CD4-positive, alpha-beta memory T cell (primary cell): Measurements from ENCODE around the gene SKP2. TPM values are rescaled to one million over a fixed set of nuclear protein-coding genes. Genes with fewer than 3 reads are reported as not detected.
A peak's percentile ranks its signal among the peaks of the same experiment; 100 is the strongest.

ENCODE experiments used
- CTCF ChIA-PET: fragments of 350-600 bp; sonication (Branson Sonifier 250); formaldehyde crosslinking; loops from one replicate; lab custom pipeline; 2021; ENCODE audit warnings: inconsistent platforms; ENCODE audit not compliant: partially characterized antibody; lab: Charles Lee
- POLR2A ChIA-PET: fragments of 350-600 bp; sonication (Branson Sonifier 250); formaldehyde crosslinking; loops from one replicate; lab custom pipeline; 2021; ENCODE audit not compliant: partially characterized antibody; lab: Charles Lee
- DNase-seq, 5 donors: peaks; one replicate each; pipeline versions ENCODE4 v3.0.0 to v3.0.0-alpha.2; 2020 to 2022; ENCODE audit warnings: mixed read lengths in 1 of 5
- H3K27ac ChIP-seq: one replicate; pipeline ENCODE4 v1.7.0; 2013; ENCODE audit warnings: low read depth, low read length
- H3K27me3 ChIP-seq: 2 replicates; pipeline ENCODE4 v1.7.0; 2013; ENCODE audit warnings: mild to moderate bottlenecking, low read length, moderate library complexity; ENCODE audit not compliant: insufficient read depth
- H3K36me3 ChIP-seq: 2 replicates; pipeline ENCODE4 v1.7.0; 2013; ENCODE audit warnings: mild to moderate bottlenecking, low read length, moderate library complexity; ENCODE audit not compliant: insufficient read depth
- H3K4me1 ChIP-seq: 2 replicates; pipeline ENCODE4 v1.7.0; 2013; ENCODE audit warnings: mild to moderate bottlenecking, low read length, moderate library complexity; ENCODE audit not compliant: insufficient read depth
- H3K4me3 ChIP-seq, 2 donors: one replicate each; pipeline ENCODE4 v1.7.0; 2013; ENCODE audit warnings: low read length in 2 of 2, mild to moderate bottlenecking in 1 of 2
- H3K9me3 ChIP-seq, 2 donors: one replicate each; pipeline ENCODE4 v1.7.0; 2013; ENCODE audit warnings: low read length in 2 of 2, control low read depth in 1 of 2; ENCODE audit not compliant: control insufficient read depth in 1 of 2
- H3K27ac Mint-ChIP-seq, 7 donors: one replicate each; pipeline ENCODE4 v1.8.0; 2020 to 2021; ENCODE audit warnings: mixed read lengths in 7 of 7, mild to moderate bottlenecking in 6 of 7, inconsistent platforms in 3 of 7, moderate library complexity in 3 of 7
- H3K27me3 Mint-ChIP-seq, 2 donors: one replicate each; pipeline ENCODE4 v1.8.0; 2020 to 2021; ENCODE audit warnings: mixed read lengths in 2 of 2
- H3K36me3 Mint-ChIP-seq, 2 donors: one replicate each; pipeline ENCODE4 v1.8.0; 2020 to 2021; ENCODE audit warnings: mixed read lengths in 2 of 2, inconsistent platforms in 1 of 2, mild to moderate bottlenecking in 1 of 2
- H3K4me1 Mint-ChIP-seq, 4 donors: one replicate each; pipeline ENCODE4 v1.8.0; 2020 to 2021; ENCODE audit warnings: mixed read lengths in 4 of 4, mild to moderate bottlenecking in 1 of 4
- H3K4me3 Mint-ChIP-seq, 8 donors: one replicate each; pipeline ENCODE4 v1.8.0; 2020 to 2021; ENCODE audit warnings: mixed read lengths in 8 of 8, mild to moderate bottlenecking in 7 of 8, moderate library complexity in 6 of 8, inconsistent platforms in 3 of 8
- H3K9me3 Mint-ChIP-seq, 8 donors: one replicate each; pipeline ENCODE4 v1.8.0; 2020 to 2021; ENCODE audit warnings: mixed read lengths in 8 of 8, mild to moderate bottlenecking in 5 of 8, inconsistent platforms in 3 of 8, moderate library complexity in 1 of 8
- intact Hi-C: fragments of 100-400 bp; cut with micrococcal nuclease; formaldehyde crosslinking; loops from one replicate; pipeline ENCODE4 v1.15.1; 2023
- polyA plus RNA-seq, 2 donors: library from polyadenylated mRNA; unstranded; fragments of 300-500 nt; fragmentation: Illumina TruSeq; gene quantifications; one replicate each; pipeline ENCODE4 v1.2.3, GENCODE V29; 2021
- total RNA-seq, 2 experiments: library from RNA; stranded (reverse); gene quantifications; one replicate each; pipeline ENCODE4 v1.2.3, GENCODE V29; 2021

SKP2 gene
- total RNA-seq (10 to 100 TPM; 21.0 to 23.9 TPM), polyA plus RNA-seq (10 to 100 TPM; 18.3 to 19.2 TPM)

DNA sequence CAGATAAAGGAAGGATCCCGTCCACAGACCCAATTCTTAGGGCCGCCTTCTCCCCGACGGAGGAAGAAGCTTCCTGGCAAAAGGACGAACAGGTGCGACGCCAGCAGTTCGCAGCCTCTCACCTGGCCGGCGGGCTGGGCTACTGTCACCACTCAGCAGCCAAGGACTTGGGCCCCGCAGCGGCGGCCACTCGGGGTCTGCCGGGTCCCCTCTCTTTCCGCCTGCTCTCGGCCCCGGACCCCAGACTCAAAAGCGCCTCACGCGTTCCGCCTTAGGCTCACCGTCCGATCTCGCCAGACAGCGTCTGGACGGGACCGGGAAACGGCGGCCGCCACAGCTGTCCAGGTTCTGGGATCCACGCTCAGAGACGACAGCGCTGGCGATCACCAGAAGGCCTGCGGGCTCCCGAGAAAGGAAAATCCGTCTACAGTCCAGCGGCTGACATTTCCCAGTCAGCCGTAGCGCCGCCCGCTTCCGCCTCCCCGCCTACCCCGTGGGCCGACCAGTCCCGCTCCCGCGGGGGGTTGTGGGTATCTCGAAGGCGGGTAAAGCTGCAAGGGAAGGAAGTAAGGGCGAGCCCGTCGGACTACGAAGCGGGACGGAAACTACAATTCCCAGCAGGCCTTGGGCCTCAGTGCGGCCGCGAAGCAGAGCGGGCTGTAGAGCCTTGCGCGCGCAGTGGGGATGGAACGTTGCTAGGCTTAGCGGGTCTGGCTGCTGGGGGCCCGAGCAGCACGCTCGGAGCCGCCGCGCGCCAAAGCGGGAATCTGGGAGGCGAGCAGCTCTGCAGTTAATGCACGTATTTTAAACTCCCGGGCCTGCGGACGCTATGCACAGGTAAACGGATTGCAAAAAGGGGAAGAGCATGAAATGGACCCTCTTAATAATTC is at the start of gene SKP2, which contains the start of gene LMBRD2:
SKP2 (plus strand) TSS at position 678 of the 890 bp plus-strand sequence; CDS start at position 830, 152 bp downstream.
LMBRD2 (minus strand) TSS at position 454 of the 890 bp plus-strand sequence. CDS start 8,538 bp downstream, outside the sequence.
- Mint-ChIP-seq H3K27ac (peak within 1 kb of the TSS; percentile 79 to 98 (median 94)), H3K4me1 (peaks cover 46 to 75% (median 60%) of the 10 kb centered on the region in 4 donors), H3K4me3 (peak within 1 kb of the TSS; percentile 93 to 98 (median 95)), H3K9me3 (no peaks in the 10 kb centered on the region), H3K27me3 (no peaks in the 10 kb centered on the region), H3K36me3 (peaks cover 22 to 46% of the 10 kb centered on the region in 2 donors)
- Histone ChIP-seq H3K4me1 (peaks cover 58% of the 10 kb centered on the region), H3K27me3 (no peaks in the 10 kb centered on the region), H3K4me3 (peak within 1 kb of the TSS; percentile 77 to 90), H3K9me3 (no peaks in the 10 kb centered on the region), H3K27ac (peak within 1 kb of the TSS; percentile 71), H3K36me3 (peaks cover 3% of the 10 kb centered on the region)
- ChIA-PET POLR2A (interaction anchor here (0.6 to 4.3 kb wide), 10 partner anchors 11 to 1313 kb away, joined by 3 to 48 read pairs (median 5); partner anchors contain the start of genes DNAJC21, NADK2, NIPBL and NUP155), CTCF (interaction anchor here (0.9 to 3.4 kb wide), 6 partner anchors 12 to 1228 kb away, joined by 3 to 17 read pairs (median 6); partner anchors contain the start of genes NADK2 and WDR70)
- intact Hi-C loops, result loop anchor here (1.0 to 5.0 kb wide), 5 partner anchors 91 to 1314 kb away; partner anchors contain the start of genes BRIX1, NIPBL, RAD1 and TTC23L
- DNase-seq, result peak; percentile 95 to 99 (median 96)

DNA sequence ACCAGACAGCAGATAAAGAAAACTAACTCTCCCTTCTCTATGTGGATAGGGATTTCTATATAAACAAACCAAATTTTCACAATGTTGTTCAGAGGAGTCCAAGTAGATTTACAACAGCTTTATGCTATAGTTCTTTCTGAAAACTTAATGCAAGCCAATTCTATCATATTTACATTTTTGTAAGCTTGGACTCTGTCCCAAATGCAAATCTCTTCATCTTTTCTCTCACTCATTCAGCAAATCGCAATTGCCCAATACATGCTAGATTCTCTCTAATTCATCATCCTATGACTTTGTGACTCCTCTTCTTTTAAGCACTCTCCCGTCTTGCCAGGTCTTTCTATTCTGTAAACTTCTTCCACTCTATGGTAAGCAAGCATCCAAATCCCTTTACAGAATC is 46.1 kb upstream of the SKP2 start:
- no peak for DNase-seq
- H3K4me3 Mint-ChIP-seq, result no peak overlapping the region
- H3K36me3 Mint-ChIP-seq, result peaks cover 44 to 55% of the 10 kb centered on the region in 2 donors
- no peak overlapping the region for H3K4me3 ChIP-seq
- peaks cover 10% of the 10 kb centered on the region for H3K36me3 ChIP-seq
- H3K4me1 Mint-ChIP-seq, result no peaks in the 10 kb centered on the region
- intact Hi-C loops, result no loop called here
- no peaks in the 10 kb centered on the region for H3K9me3 ChIP-seq
- H3K27me3 Mint-ChIP-seq, result no peaks in the 10 kb centered on the region
- CTCF ChIA-PET, result interaction anchor here (1.1 kb wide), 1 partner anchor 27 kb away, joined by 3 read pairs; no protein-coding TSS in a partner anchor
- H3K4me1 ChIP-seq, result no peaks in the 10 kb centered on the region
- H3K9me3 Mint-ChIP-seq, result no peaks in the 10 kb centered on the region
- H3K27me3 ChIP-seq, result no peaks in the 10 kb centered on the region
- POLR2A ChIA-PET, result no interaction called here
- no peak overlapping the region for H3K27ac Mint-ChIP-seq
- H3K27ac ChIP-seq, result no peak overlapping the region

DNA sequence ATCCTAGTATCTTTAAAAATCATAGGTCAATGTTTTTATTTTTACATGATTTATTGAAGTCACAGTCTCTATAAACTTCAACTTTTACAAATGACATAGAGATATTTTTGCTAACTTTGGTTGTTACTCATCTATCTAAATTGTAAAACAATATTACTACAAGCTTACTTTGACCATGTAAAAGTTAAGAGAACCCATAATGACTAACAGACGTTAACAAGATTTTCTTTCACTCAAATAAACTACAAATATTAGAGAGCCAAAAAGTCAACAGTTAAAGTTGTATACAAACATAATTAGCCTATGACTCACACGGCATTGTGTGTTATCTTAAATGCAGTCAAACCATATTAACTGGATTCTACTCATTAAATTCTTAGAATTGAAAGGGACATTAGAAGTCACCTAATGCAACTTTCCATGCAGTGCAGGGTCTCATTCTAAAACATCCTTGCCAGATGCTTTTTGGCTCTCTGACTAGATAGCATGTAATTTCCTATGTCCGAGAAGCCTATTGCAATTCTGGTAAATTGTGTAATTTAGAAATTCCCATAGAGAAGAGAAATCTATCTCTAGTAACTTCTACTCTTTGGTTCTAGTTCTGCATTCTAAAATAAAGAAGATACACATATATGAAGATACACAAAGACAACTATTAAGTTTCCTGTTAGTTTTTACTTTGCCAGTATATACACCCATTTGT is 43.0 kb upstream of the SKP2 start:
- no peak overlapping the region for H3K4me3 ChIP-seq
- intact Hi-C loops, result no loop called here
- H3K27ac ChIP-seq, result no peak overlapping the region
- DNase-seq, result no peak
- H3K27me3 Mint-ChIP-seq, result no peaks in the 10 kb centered on the region
- no peaks in the 10 kb centered on the region for H3K4me1 ChIP-seq
- ChIA-PET CTCF (interaction anchor here (1.9 kb wide), 1 partner anchor 30 kb away, joined by 4 read pairs; no protein-coding TSS in a partner anchor), POLR2A (no interaction called here)
- no peaks in the 10 kb centered on the region for H3K9me3 ChIP-seq
- no peaks in the 10 kb centered on the region for H3K4me1 Mint-ChIP-seq
- peaks cover 14% of the 10 kb centered on the region for H3K36me3 ChIP-seq
- no peaks in the 10 kb centered on the region for H3K9me3 Mint-ChIP-seq
- H3K27ac Mint-ChIP-seq, result no peak overlapping the region
- no peak overlapping the region for H3K4me3 Mint-ChIP-seq
- H3K27me3 ChIP-seq, result no peaks in the 10 kb centered on the region
- H3K36me3 Mint-ChIP-seq, result peaks cover 59 to 72% of the 10 kb centered on the region in 2 donors

DNA sequence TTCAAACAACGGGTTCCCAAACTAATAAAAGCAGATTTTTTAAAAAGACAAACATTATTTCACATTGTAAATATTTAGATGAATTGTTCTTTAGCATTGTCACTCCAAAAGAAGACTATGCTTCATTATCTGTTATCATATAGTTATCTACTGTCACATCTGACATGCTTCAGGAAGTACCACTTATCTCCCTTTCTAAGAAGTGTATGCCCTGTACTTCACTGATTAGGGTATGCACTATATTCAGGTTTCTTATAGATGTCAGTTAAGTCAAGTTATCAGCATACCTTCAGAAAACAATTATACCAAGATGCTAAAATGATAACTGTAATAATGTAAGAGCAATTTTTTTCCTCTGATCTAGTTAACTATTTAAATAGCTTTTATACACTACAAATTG is 40.7 kb upstream of the SKP2 start:
- DNase-seq, result no peak
- no peaks in the 10 kb centered on the region for H3K9me3 Mint-ChIP-seq
- no peak overlapping the region for H3K4me3 Mint-ChIP-seq
- peaks cover 65 to 72% of the 10 kb centered on the region in 2 donors for H3K36me3 Mint-ChIP-seq
- Histone ChIP-seq H3K4me1 (no peaks in the 10 kb centered on the region), H3K9me3 (no peaks in the 10 kb centered on the region), H3K27me3 (no peaks in the 10 kb centered on the region), H3K4me3 (no peak overlapping the region), H3K36me3 (peaks cover 14% of the 10 kb centered on the region), H3K27ac (no peak overlapping the region)
- no peaks in the 10 kb centered on the region for H3K27me3 Mint-ChIP-seq
- CTCF ChIA-PET, result interaction anchor here (1.0 kb wide), 1 partner anchor 32 kb away, joined by 3 read pairs; no protein-coding TSS in a partner anchor
- no peak overlapping the region for H3K27ac Mint-ChIP-seq
- intact Hi-C loops, result no loop called here
- H3K4me1 Mint-ChIP-seq, result no peaks in the 10 kb centered on the region
- POLR2A ChIA-PET, result no interaction called here

DNA sequence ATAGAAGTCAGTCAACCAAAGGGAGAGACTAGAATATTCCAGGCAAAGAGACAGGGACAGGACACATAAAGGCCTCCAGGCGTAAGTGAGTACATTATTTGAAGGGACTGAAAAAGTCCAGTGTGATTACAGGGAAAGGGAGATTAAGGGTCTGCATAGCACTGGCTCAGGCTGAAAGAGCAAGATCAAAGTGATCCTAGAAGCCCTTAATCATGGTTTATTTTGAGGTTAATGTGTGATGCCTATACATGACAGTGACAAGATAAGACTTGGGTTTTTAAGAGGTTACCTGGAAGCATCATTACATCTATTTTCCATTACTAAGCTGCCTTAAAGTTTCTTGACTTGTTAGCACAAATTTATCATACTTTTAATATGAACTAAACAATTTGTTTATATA is 26.0 kb upstream of the SKP2 start:
- intact Hi-C loops, result no loop called here
- H3K9me3 Mint-ChIP-seq, result peaks cover 5 to 15% (median 10%) of the 10 kb centered on the region in 8 donors

DNA sequence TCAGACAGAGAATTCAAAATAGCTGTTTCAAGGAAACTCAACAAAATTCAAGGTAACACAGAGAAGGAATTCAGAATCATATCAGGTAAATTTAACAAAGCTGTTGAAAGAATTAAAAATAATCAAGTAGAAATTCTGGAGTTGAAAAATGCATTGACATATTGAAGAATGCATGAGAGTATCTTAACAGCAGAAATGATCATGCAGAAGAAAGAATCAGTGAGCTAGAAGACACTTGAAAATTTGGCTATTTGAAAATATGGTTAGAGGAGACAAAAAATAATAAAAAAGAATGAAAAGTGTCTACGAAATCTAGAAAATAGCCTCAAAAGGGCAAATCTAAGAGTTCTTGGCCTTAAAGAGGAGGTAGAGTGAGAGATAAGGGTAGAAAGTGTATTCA is 23.1 kb upstream of the SKP2 start:
- CTCF ChIA-PET, result no interaction called here

More for the DNA sequence above, 26.0 kb upstream of the SKP2 start:
- DNase-seq, result no peak
- H3K4me3 ChIP-seq, result no peak overlapping the region
- Mint-ChIP-seq H3K27ac (peak overlapping the region in 1 of 7 donors; percentile 27), H3K27me3 (no peaks in the 10 kb centered on the region), H3K4me3 (no peak overlapping the region), H3K36me3 (peaks cover 47 to 55% of the 10 kb centered on the region in 2 donors), H3K4me1 (peaks cover 3 to 12% (median 11%) of the 10 kb centered on the region in 4 donors)
- H3K27ac ChIP-seq, result no peak overlapping the region
- H3K36me3 ChIP-seq, result peaks cover 14% of the 10 kb centered on the region
- no peaks in the 10 kb centered on the region for H3K27me3 ChIP-seq
- POLR2A ChIA-PET, result no interaction called here
- H3K9me3 ChIP-seq, result no peaks in the 10 kb centered on the region
- CTCF ChIA-PET, result interaction anchor here (1.0 kb wide), 1 partner anchor 14 kb away, joined by 4 read pairs; no protein-coding TSS in a partner anchor
- H3K4me1 ChIP-seq, result no peaks in the 10 kb centered on the region

More for the DNA sequence above, 23.1 kb upstream of the SKP2 start:
- Histone ChIP-seq H3K9me3 (no peaks in the 10 kb centered on the region), H3K27ac (no peak overlapping the region), H3K36me3 (peaks cover 10% of the 10 kb centered on the region), H3K27me3 (no peaks in the 10 kb centered on the region), H3K4me3 (no peak overlapping the region), H3K4me1 (no peaks in the 10 kb centered on the region)
- intact Hi-C loops, result no loop called here
- DNase-seq, result no peak
- Mint-ChIP-seq H3K4me3 (no peak overlapping the region), H3K36me3 (peaks cover 64 to 65% of the 10 kb centered on the region in 2 donors), H3K4me1 (peaks cover 11 to 22% (median 18%) of the 10 kb centered on the region in 4 donors), H3K27ac (no peak overlapping the region), H3K27me3 (no peaks in the 10 kb centered on the region), H3K9me3 (peaks cover 5 to 15% (median 10%) of the 10 kb centered on the region in 8 donors)
- POLR2A ChIA-PET, result no interaction called here
